Hepatic stellate cell (primary cell): Measurements from ENCODE around the gene FRMD1.

ENCODE experiments used
- DNase-seq: peaks from one replicate; pipeline ENCODE4 v3.0.0; 2011; ENCODE audit warnings: low spot score

FRMD1 gene

GRCh38 chr6:168111911-168112310 is 32.9 kb upstream of the FRMD1 start:
- DNase-seq: no peak

- DNase-seq: no peak
Measured at GRCh38 chr6:168110437-168110836, 31.4 kb upstream of the FRMD1 start.

GRCh38 chr6:168109171-168109570 is 30.2 kb upstream of the FRMD1 start:
- no peak for DNase-seq

GRCh38 chr6:168107191-168107983 is 28.4 kb upstream of the FRMD1 start:
- DNase-seq: no peak

GRCh38 chr6:168106633-168107005 is 27.6 kb upstream of the FRMD1 start:
- no peak for DNase-seq

GRCh38 chr6:168105813-168106632 is 27.0 kb upstream of the FRMD1 start:
- no peak for DNase-seq

- no peak for DNase-seq
Measured at GRCh38 chr6:168104636-168105035, 25.6 kb upstream of the FRMD1 start.

- DNase-seq: no peak
Measured at GRCh38 chr6:168103050-168103830, 24.2 kb upstream of the FRMD1 start.

- DNase-seq: no peak
Measured at GRCh38 chr6:168102315-168102985, 23.4 kb upstream of the FRMD1 start.

- no peak for DNase-seq
Measured at GRCh38 chr6:168101590-168102314, 22.7 kb upstream of the FRMD1 start.

- DNase-seq: no peak
Measured at GRCh38 chr6:168100803-168101589, 22.0 kb upstream of the FRMD1 start.

GRCh38 chr6:168100011-168100802 is 21.2 kb upstream of the FRMD1 start:
- no peak for DNase-seq

GRCh38 chr6:168099201-168100010 is 20.4 kb upstream of the FRMD1 start:
- no peak for DNase-seq

GRCh38 chr6:168098431-168098861 is 19.4 kb upstream of the FRMD1 start:
- no peak for DNase-seq

GRCh38 chr6:168097621-168098430 is 18.8 kb upstream of the FRMD1 start:
- DNase-seq: no peak

- DNase-seq: no peak
Measured at GRCh38 chr6:168097221-168097620, 18.2 kb upstream of the FRMD1 start.

- DNase-seq: no peak
Measured at GRCh38 chr6:168096271-168096764, 17.3 kb upstream of the FRMD1 start.
